ENCODE results near the gene SPTBN2.

SPTBN2 gene

GRCh38 chr11:66700742-66701141 lies 28.3 kb downstream of the SPTBN2 start:
- no peak for DNase-seq

GRCh38 chr11:66700337-66700736 lies 28.7 kb downstream of the SPTBN2 start:
- DNase-seq: no peak

DNA sequence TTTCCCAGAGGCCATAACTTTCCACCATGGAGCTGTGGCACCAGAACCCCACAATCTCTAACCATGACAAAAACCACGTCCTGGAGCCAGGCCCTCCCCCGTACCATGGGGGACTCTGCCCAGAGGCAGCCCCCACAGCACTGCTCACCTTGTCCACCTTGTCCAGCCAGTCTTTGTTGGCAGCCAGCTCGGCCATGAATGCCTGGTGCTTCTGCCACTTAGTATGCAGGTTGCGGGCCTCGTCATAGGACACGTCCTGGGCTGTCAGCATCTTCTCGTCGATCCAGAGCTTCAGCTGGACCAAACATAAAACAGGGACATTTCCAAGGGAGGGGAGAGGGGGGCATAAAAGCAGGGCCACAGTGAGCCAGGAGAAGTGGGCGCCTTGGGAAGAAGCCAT lies 30.5 kb downstream of the SPTBN2 start:
- no peak for DNase-seq

DNA sequence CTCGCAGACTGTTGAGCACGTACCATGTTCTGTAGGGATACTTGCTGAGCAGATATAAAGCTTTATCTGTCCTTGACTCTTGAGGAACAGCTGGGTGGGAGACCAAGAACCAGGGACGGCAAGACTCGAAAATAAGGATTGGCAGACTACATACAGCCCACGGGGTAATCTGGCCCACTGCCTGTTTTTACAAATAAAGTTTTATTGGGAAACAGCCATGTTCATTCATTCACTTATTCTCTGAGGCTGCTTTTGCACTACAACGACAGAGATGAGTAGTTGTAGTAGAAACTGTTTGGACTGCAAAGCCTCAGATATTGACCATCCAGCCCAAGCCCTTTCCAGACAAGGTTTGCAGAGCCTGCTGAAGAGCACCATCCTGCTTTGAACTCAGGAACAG lies 31.0 kb downstream of the SPTBN2 start:
- DNase-seq: no peak

- no peak for DNase-seq
These were observed 32.9 kb downstream of the SPTBN2 start for GRCh38 chr11:66696146-66696545.

GRCh38 chr11:66694732-66695207 lies 34.2 kb downstream of the SPTBN2 start:
- peak; percentile 36 to 63 for DNase-seq

DNA sequence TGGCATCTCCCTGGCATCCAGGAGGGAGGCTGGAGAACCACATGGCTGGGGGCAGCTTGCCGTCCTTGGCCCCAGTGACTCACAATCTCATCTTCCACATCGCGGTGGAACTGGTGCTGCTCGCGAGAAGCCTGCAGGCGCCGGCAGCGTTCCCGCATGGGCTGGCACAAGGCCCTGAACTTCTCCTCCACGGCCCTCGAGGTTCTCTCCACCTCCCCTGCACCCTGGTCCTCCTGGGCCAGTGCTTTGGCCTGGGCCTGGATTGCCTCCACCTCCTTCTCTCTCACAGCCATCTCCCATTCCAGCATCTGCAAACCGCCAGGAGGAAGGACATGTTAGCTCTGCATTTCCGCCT lies 35.0 kb downstream of the SPTBN2 start:
- DNase-seq: no peak

DNA sequence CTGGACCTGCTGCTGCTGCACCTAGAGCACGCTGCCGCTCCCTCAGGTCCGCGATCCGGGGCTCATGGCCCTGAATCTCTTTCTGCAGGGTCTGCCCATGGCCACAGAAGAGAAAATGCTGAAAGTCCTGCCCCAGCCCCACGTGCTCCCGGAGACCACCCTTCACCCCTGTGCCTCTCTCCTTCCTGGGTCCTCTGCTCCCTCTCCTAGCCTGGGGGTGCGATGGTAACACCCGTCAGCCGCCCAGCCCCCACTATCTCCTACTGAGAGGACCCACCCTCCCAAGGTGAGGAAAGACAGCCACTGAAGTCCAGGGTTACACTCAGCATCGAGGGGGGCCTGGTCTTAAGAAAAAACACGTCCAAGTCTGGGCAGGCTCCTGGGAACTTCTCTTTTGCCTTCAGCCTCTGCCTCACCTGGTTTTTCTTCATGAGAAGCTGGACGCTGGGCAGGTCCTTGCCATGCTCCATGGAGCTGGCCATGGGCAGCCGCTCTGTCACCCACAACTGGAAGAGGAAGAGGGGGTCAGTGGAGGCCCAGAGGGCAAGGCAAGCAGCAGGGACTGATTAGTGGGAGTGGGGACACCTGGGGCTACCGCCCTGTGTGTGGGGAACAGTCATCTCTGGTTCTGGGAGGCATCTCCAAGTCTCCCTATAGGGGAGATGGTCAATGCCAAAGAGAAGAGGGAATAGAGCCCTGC lies 35.5 kb downstream of the SPTBN2 start:
- no peak for DNase-seq

GRCh38 chr11:66692871-66693331 lies 36.1 kb downstream of the SPTBN2 start:
- DNase-seq: no peak

GRCh38 chr11:66692446-66692845 lies 36.6 kb downstream of the SPTBN2 start:
- DNase-seq: no peak

DNA sequence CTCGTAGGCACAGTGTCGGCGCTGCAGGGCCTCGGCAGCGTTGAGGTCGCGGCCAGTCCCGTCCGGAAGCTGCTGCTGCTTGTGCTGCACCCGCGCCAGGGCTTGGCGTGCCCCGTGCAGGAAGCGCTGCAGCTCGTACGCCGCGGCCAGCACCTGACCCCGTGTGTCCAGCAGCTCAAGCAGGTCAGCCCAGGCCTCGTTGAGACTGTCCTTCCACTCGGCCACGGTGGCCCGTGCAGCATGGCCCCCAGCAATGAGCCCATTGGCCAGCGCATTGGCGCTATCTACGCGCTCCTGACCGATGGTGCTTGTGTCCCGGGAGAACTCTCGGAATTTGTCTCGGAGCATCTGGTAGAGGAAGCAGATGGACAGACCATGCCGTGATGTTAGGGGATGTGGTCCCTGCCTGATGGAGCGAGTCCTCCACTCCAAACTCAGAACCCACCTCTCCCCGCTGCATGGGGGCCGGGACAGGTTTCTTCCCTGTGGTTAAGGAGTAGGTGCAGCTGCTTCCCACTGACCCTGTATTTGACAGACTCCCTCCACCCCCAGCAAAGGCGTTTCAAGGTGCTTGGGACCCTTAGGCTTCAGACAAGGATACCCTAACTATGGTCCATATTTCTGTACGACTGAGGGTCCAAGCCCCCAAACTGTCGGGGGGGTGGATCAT lies 37.6 kb downstream of the SPTBN2 start:
- DNase-seq: no peak

- DNase-seq: no peak
These were observed 39.1 kb downstream of the SPTBN2 start for GRCh38 chr11:66689661-66690590.

GRCh38 chr11:66688561-66689534 lies 40.2 kb downstream of the SPTBN2 start:
- no peak for DNase-seq

DNA sequence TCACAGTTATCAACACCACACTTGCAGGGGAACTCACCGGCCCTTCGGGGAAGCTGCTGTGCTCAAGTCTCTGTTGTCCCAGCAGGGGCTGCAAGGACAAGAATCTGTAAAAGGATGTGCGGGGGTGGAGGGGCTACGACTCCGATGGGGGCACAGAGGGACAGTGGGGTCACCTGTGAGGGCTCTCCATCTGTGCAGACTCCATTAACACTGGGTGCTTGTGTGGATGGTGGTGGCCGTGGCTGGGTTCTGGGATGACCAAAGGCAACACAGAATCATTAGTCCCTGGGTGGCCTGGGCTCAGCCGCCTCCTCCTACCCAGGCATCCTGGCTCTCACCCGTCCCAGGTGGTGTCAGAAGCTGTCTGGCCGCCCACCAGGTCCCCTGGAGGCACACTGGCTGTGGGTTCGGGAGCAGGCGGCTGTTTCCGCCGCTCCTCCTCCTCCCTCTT lies 41.2 kb downstream of the SPTBN2 start:
- no peak for DNase-seq

GRCh38 chr11:66686801-66687750 lies 41.9 kb downstream of the SPTBN2 start:
- DNase-seq: no peak

GRCh38 chr11:66686100-66686785 lies 42.8 kb downstream of the SPTBN2 start:
- no peak for DNase-seq

DNA sequence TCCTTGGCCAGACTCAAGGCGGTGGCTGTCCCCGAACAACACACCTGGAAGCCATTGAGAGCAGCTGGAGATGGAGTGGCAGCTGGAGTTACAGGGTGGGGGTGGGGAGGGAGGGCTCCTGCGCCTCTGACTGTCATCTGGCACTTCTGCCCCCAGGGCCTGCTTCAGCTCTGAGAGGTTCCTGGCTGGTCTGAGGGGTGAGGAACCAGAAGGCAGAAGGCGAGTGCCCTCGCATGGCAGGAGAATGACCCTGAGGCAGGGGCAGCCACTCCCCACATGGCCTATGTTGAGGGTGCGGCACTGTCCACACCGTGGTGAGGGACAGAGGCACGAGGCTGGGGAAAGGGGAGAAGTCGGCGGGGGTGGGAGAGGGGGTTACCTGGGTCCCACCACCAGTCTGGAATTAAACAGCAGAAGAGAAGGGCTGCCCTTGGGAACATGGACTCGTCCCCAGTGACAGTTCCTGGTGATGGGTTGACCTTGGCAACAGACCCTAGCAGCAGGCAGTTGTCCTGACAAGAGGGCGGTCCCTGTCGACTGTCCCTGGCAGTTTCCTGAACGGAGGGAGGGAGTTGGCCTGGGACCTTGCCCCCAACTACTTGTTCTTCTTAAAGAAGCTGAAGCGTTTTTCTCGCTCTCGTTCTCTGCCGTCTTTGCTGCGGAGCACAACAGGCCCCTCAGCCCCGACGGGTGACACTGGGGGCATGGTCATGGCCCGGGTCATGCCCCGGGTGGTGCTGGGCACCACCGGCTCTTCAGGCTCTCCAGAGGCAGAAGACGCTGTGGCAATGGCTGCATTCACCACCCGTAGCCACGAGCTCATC lies 43.5 kb downstream of the SPTBN2 start:
- peak in 1 of 2 experiments; percentile 52 for DNase-seq

DNA sequence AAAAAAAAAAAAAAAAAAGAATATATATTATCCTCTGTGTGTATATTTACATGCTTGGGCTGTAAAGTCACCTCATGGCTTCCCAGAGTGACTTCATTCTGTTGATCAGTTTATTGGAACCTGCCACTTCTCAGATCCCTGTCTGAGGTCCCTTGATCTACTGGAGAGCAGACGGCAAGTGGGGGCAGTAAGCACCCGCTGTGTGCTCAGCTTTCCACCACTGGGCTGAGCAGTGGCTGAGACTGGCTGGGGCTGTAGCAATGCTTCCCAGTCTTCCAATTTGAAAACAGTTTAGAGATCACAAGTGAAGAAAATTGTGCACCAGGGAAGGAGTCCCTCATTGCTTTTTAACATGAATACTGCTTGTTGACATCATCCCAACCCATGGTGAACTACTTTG lies 44.4 kb downstream of the SPTBN2 start:
- no peak for DNase-seq

DNA sequence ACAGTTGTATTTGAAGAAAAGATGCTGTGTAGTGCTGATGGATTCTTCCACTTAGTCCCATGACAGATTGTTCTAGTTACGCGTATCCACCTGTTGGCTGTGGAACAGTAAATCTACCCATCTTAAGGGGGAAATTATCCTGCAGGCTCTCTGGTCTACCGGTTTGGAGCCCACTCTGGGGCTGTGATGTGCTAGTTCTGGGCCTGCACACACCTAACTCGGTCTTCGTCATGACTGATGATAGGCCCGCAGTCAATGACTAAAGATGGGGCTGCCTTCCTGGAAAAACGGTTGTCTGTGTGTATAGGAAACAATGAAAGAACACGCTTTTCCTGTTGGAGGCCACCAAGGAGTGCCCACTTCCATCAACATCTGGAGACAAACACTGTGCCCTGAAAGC lies 45.1 kb downstream of the SPTBN2 start:
- no peak for DNase-seq
